PC-3 (cell line): ENCODE data around the gene CDH4. TPM values are rescaled to one million over a fixed set of nuclear protein-coding genes. Genes with fewer than 3 reads are reported as not detected.

ENCODE experiments used
- ATAC-seq: fragments of 200-7000 bp; cut with Tn5 transposase; 2 replicates; pipeline ENCODE4 v1.9.1; 2020; ENCODE audit warnings: mild to moderate bottlenecking, moderate library complexity
- BruUV-seq: library from RNA; stranded (reverse); fragments of 400-500 nt; replicated peaks from 2 replicates; lab custom pipeline; 2021; lab: Mats Ljungman, UMichigan
- CTCF ChIA-PET: fragments of 300-600 bp; sonication (Branson Sonifier 250); formaldehyde crosslinking; loops from one replicate; lab custom pipeline; 2022; ENCODE audit warnings: antibody characterized with exemption; lab: Charles Lee
- POLR2A ChIA-PET: fragments of 300-600 bp; sonication (Branson Sonifier 250); formaldehyde crosslinking; loops from one replicate; lab custom pipeline; 2022; ENCODE audit warnings: antibody characterized with exemption; ENCODE audit not compliant: unreplicated experiment; lab: Charles Lee
- DNase-seq: peaks from one replicate; pipeline ENCODE4 v3.0.0-alpha.2; 2015
- H2AFZ ChIP-seq: fragments of 300-600 bp; sonication (generic); 2 replicates; pipeline ENCODE4 v1.6.0; 2016; ENCODE audit warnings: antibody characterized with exemption, low read length
- H3F3A ChIP-seq: fragments of 300-600 bp; sonication (generic); one replicate; pipeline ENCODE4 v1.6.0; 2017; ENCODE audit warnings: antibody characterized with exemption, low read length, control low read depth, mild to moderate bottlenecking; ENCODE audit not compliant: unreplicated experiment
- H3K27ac ChIP-seq: fragments of 300-600 bp; sonication (generic); 2 replicates; pipeline ENCODE4 v1.5.1; 2016; ENCODE audit warnings: mild to moderate bottlenecking, low read length
- H3K27me3 ChIP-seq: fragments of 300-600 bp; sonication (generic); 2 replicates; pipeline ENCODE4 v1.6.1; 2016; ENCODE audit warnings: low read length, mixed read lengths
- H3K36me3 ChIP-seq: fragments of 300-600 bp; sonication (generic); 2 replicates; pipeline ENCODE4 v1.6.1; 2016; ENCODE audit warnings: low read depth, mixed run types, low read length, mixed read lengths
- H3K4me1 ChIP-seq: fragments of 300-600 bp; sonication (generic); 2 replicates; pipeline ENCODE4 v1.5.1; 2016; ENCODE audit warnings: low read length; ENCODE audit not compliant: insufficient read depth
- H3K4me2 ChIP-seq: fragments of 300-600 bp; sonication (generic); 2 replicates; pipeline ENCODE4 v1.6.0; 2016; ENCODE audit warnings: low read length
- H3K4me3 ChIP-seq: fragments of 300-600 bp; sonication (generic); 2 replicates; pipeline ENCODE4 v1.5.1; 2016; ENCODE audit warnings: mild to moderate bottlenecking, low read length, mixed read lengths
- H3K79me2 ChIP-seq: fragments of 300-600 bp; sonication (generic); 2 replicates; pipeline ENCODE4 v1.6.1; 2017; ENCODE audit warnings: low read length, mixed read lengths
- H3K9ac ChIP-seq: fragments of 300-600 bp; sonication (generic); 2 replicates; pipeline ENCODE4 v1.6.0; 2016; ENCODE audit warnings: mild to moderate bottlenecking, low read length
- H3K9me2 ChIP-seq: fragments of 300-600 bp; sonication (generic); replicated peaks from 2 replicates; pipeline ENCODE4 v1.6.1; 2016; ENCODE audit warnings: mixed run types, low read length, mixed read lengths
- H3K9me3 ChIP-seq: fragments of 300-600 bp; sonication (generic); 2 replicates; pipeline ENCODE4 v1.6.1; 2016; ENCODE audit warnings: low read length, mixed read lengths
- H4K20me1 ChIP-seq: fragments of 300-600 bp; sonication (generic); 2 replicates; pipeline ENCODE4 v1.6.1; 2016; ENCODE audit warnings: low read length, mixed read lengths
- CTCF ChIP-seq: fragments of 300-600 bp; sonication (generic); conservative IDR thresholded peaks from 2 replicates; pipeline ENCODE4 v1.5.1; 2017; ENCODE audit warnings: antibody characterized with exemption, low read depth, mild to moderate bottlenecking, low read length
- EZH2 ChIP-seq: fragments of 300-600 bp; sonication (generic); IDR thresholded peaks from one replicate; pipeline ENCODE4 v1.6.1; 2017; ENCODE audit warnings: antibody characterized with exemption, mild to moderate bottlenecking, low read length; ENCODE audit not compliant: unreplicated experiment
- EZH2phosphoT487 ChIP-seq: fragments of 300-600 bp; sonication (generic); IDR thresholded peaks from 2 replicates; pipeline ENCODE4 v1.6.1; 2018; ENCODE audit warnings: mild to moderate bottlenecking, antibody characterized with exemption, low read length, borderline replicate concordance
- intact Hi-C: fragments of 100-400 bp; cut with micrococcal nuclease; formaldehyde crosslinking; loops from 2 replicates; pipeline ENCODE4 v1.9.0; 2023
- total RNA-seq: library from RNA; depleted of rRNA; stranded (reverse); fragments of >200 nt; gene quantifications from 2 replicates; pipeline ENCODE4 v1.2.3, GENCODE V29; 2014

The CDH4 gene
- total RNA-seq, 1 experiment from 2014 or later, result not detected

- POLR2A ChIA-PET, result no interaction called here
- no peak for ATAC-seq
Observed at GRCh38 chr20:61584851-61585250, 332.8 kb downstream of the CDH4 start.

GRCh38 chr20:61585764-61586163, 333.7 kb downstream of the CDH4 start:
- Histone ChIP-seq H4K20me1 (no peaks in the 10 kb centered on the region), H3K9ac (no peak overlapping the region), H3K9me2 (no peaks in the 10 kb centered on the region), H3K27ac (no peak overlapping the region), H3K79me2 (no peaks in the 10 kb centered on the region), H3F3A (no peaks in the 10 kb centered on the region), H3K36me3 (no peaks in the 10 kb centered on the region), H3K4me2 (no peak overlapping the region), H3K27me3 (peaks cover 38% of the 10 kb centered on the region), H3K4me1 (no peaks in the 10 kb centered on the region), H2AFZ (no peak overlapping the region), H3K4me3 (no peak overlapping the region), H3K9me3 (no peaks in the 10 kb centered on the region)
- ATAC-seq (no peak), DNase-seq (no peak)
- TF ChIP-seq EZH2 (no peak), EZH2phosphoT487 (no peak), CTCF (no peak)
- intact Hi-C loops, result no loop called here
- BruUV-seq, result no TSS peak
- ChIA-PET CTCF (no interaction called here), POLR2A (no interaction called here)

More at GRCh38 chr20:61584851-61585250, 332.8 kb downstream of the CDH4 start:
- Histone ChIP-seq H3K9ac (no peak overlapping the region), H4K20me1 (no peaks in the 10 kb centered on the region), H3K79me2 (no peaks in the 10 kb centered on the region), H3K27ac (no peak overlapping the region), H3K36me3 (no peaks in the 10 kb centered on the region), H3K9me3 (no peaks in the 10 kb centered on the region), H3K4me1 (no peaks in the 10 kb centered on the region), H3K27me3 (peaks cover 40% of the 10 kb centered on the region), H3K9me2 (no peaks in the 10 kb centered on the region), H2AFZ (no peak overlapping the region), H3K4me2 (no peak overlapping the region), H3K4me3 (no peak overlapping the region), H3F3A (no peaks in the 10 kb centered on the region)
- intact Hi-C loops, result no loop called here
- no TSS peak for BruUV-seq
- no peak for TF ChIP-seq CTCF
- no peak for TF ChIP-seq EZH2phosphoT487
- no peak for TF ChIP-seq EZH2
- DNase-seq, result no peak
- CTCF ChIA-PET, result no interaction called here

GRCh38 chr20:61587036-61587435, 335.0 kb downstream of the CDH4 start:
- Histone ChIP-seq H3K36me3 (no peaks in the 10 kb centered on the region), H3K27ac (no peak overlapping the region), H3K4me3 (no peak overlapping the region), H3K9me2 (no peaks in the 10 kb centered on the region), H3K4me1 (no peaks in the 10 kb centered on the region), H2AFZ (no peak overlapping the region), H3F3A (no peaks in the 10 kb centered on the region), H3K4me2 (no peak overlapping the region), H3K9ac (no peak overlapping the region), H3K9me3 (no peaks in the 10 kb centered on the region), H3K27me3 (peaks cover 25% of the 10 kb centered on the region), H4K20me1 (no peaks in the 10 kb centered on the region), H3K79me2 (no peaks in the 10 kb centered on the region)
- ChIA-PET POLR2A (no interaction called here), CTCF (no interaction called here)
- ATAC-seq (no peak), DNase-seq (no peak)
- intact Hi-C loops, result no loop called here
- no TSS peak for BruUV-seq
- TF ChIP-seq EZH2 (no peak), EZH2phosphoT487 (no peak), CTCF (no peak)
